Keratinocyte (primary cell): ENCODE measurements around the gene CYP1A1. TPM values are rescaled to one million over a fixed set of nuclear protein-coding genes. Genes with fewer than 3 reads are reported as not detected.

ENCODE experiments used
- DNase-seq: peaks from one replicate; pipeline ENCODE4 v3.0.0-alpha.2; 2011; ENCODE audit warnings: low read depth, missing footprints, low spot score
- FAIRE-seq: peaks from 2 replicates; lab custom pipeline; 2011; peaks lifted over from hg19 to GRCh38; lab: Jason Lieb, UNC
- H2AFZ ChIP-seq: 2 replicates; pipeline ENCODE4 v1.6.0; 2012; ENCODE audit warnings: low read length, control low read depth, inconsistent platforms; ENCODE audit not compliant: control insufficient read depth
- H3K27ac ChIP-seq: 2 replicates; pipeline ENCODE4 v1.5.1; 2011; ENCODE audit warnings: low read length; ENCODE audit not compliant: control insufficient read depth, insufficient read depth
- H3K27me3 ChIP-seq: 3 replicates; pipeline ENCODE4 v1.6.0; 2011; ENCODE audit warnings: low read length; ENCODE audit not compliant: control insufficient read depth, insufficient read depth; ENCODE audit errors: extremely low read depth
- H3K36me3 ChIP-seq, 2 experiments: 2 replicates in 1 of 2; 3 replicates in 1 of 2; pipeline ENCODE4 v1.5.1; 2011; ENCODE audit warnings: low read length in 2 of 2, mild to moderate bottlenecking in 1 of 2; ENCODE audit not compliant: control insufficient read depth in 2 of 2, insufficient read depth in 2 of 2; ENCODE audit errors: extremely low read depth in 1 of 2
- H3K4me1 ChIP-seq: 3 replicates; pipeline ENCODE4 v1.5.1; 2011; ENCODE audit warnings: low read length; ENCODE audit not compliant: control insufficient read depth, insufficient read depth; ENCODE audit errors: extremely low read depth
- H3K4me2 ChIP-seq: 3 replicates; pipeline ENCODE4 v1.6.0; 2011; ENCODE audit warnings: low read depth, low read length; ENCODE audit not compliant: control insufficient read depth, insufficient read depth; ENCODE audit errors: extremely low read depth
- H3K4me3 ChIP-seq, 3 experiments: fragments of 200-600 bp in 1 of 3; sonication (generic) in 1 of 3; 2 replicates in 2 of 3; 3 replicates in 1 of 3; pipeline ENCODE4 v1.5.1; 2011 to 2016; ENCODE audit warnings: low read length in 3 of 3, mild to moderate bottlenecking in 3 of 3, control low read depth in 2 of 3, inconsistent platforms in 1 of 3, low read depth in 1 of 3, mixed read lengths in 1 of 3, mixed run types in 1 of 3, moderate library complexity in 1 of 3; ENCODE audit not compliant: control insufficient read depth in 2 of 3, insufficient read depth in 2 of 3; ENCODE audit errors: extremely low read depth in 1 of 3
- H3K79me2 ChIP-seq: 2 replicates; pipeline ENCODE4 v1.6.0; 2012; ENCODE audit warnings: low read length; ENCODE audit not compliant: control insufficient read depth, insufficient read depth
- H3K9ac ChIP-seq: 3 replicates; pipeline ENCODE4 v1.6.0; 2011; ENCODE audit warnings: low read length; ENCODE audit not compliant: control insufficient read depth, insufficient read depth; ENCODE audit errors: extremely low read depth
- H3K9me1 ChIP-seq: 3 replicates; pipeline ENCODE4 v1.6.0; 2011; ENCODE audit warnings: low read length; ENCODE audit not compliant: control insufficient read depth, insufficient read depth; ENCODE audit errors: extremely low read depth
- H3K9me3 ChIP-seq: 2 replicates; pipeline ENCODE4 v1.5.1; 2012; ENCODE audit warnings: low read depth, low read length; ENCODE audit not compliant: control insufficient read depth
- H4K20me1 ChIP-seq: 3 replicates; pipeline ENCODE4 v1.6.0; 2011; ENCODE audit warnings: low read length; ENCODE audit not compliant: control insufficient read depth, insufficient read depth; ENCODE audit errors: extremely low read depth
- CTCF ChIP-seq, 3 experiments: IDR thresholded peaks in 1 of 3; conservative IDR thresholded peaks in 1 of 3; optimal IDR thresholded peaks in 1 of 3; 2 replicates in 2 of 3; 3 replicates in 1 of 3; pipeline versions ENCODE3 to v1.5.1; 2011; ENCODE audit warnings: low read length in 3 of 3, mild to moderate bottlenecking in 3 of 3, moderate library complexity in 2 of 3, control low read depth in 1 of 3, inconsistent platforms in 1 of 3; ENCODE audit not compliant: insufficient read depth in 2 of 3; ENCODE audit errors: extremely low read depth in 1 of 3
- EZH2 ChIP-seq: IDR thresholded peaks from one replicate; pipeline ENCODE4 v1.6.1; 2012; ENCODE audit warnings: inconsistent platforms, mild to moderate bottlenecking, low read length, moderate library complexity
- dilution Hi-C: fragments of 300-500 bp; cut with MboI; formaldehyde crosslinking; loops from one replicate; pipeline ENCODE4 v1.7.0; 2020; ENCODE audit warnings: low sequenced_read_pairs; ENCODE audit not compliant: extremely low pct_ligation_motif_present
- polyA plus RNA-seq, 5 experiments: library from polyadenylated mRNA; depleted of rRNA in 3 of 5; stranded (reverse) in 3 of 5; stranded (forward) in 1 of 5; unstranded in 1 of 5; fragments of >200 nt; gene quantifications; 1 replicate in 1 of 5; 2 replicates in 3 of 5; 3 replicates in 1 of 5; pipeline versions ENCODE4 v1.2.1 to v1.2.3, GENCODE V29; 2011 to 2012; ENCODE audit warnings: missing spikeins in 2 of 5, low read depth in 1 of 5, low replicate concordance in 1 of 5

CYP1A1 gene
- polyA plus RNA-seq, 1 donor (not counting 4 experiments of a cell fraction or from before 2014, with no cell fraction given), result 4.8 TPM

GRCh38 chr15:74758736-74759135, 33.4 kb upstream of the CYP1A1 start:
- DNase-seq, result no peak
- Histone ChIP-seq H3K9me1 (no peaks in the 10 kb centered on the region), H3K27me3 (no peaks in the 10 kb centered on the region), H3K4me1 (peaks cover 12% of the 10 kb centered on the region), H3K36me3 (no peaks in the 10 kb centered on the region), H3K4me3 (no peak overlapping the region), H3K27ac (no peak overlapping the region), H3K4me2 (no peak overlapping the region), H4K20me1 (no peaks in the 10 kb centered on the region), H3K9ac (no peak overlapping the region), H3K79me2 (no peaks in the 10 kb centered on the region), H3K9me3 (no peaks in the 10 kb centered on the region), H2AFZ (no peak overlapping the region)
- FAIRE-seq, result no peak
- TF ChIP-seq CTCF (optimal IDR thresholded peaks at IDR 0.05 in 1 of 3, IDR thresholded peaks at IDR 0.05 in 1 of 3, conservative IDR thresholded peaks at IDR 0.05 in 1 of 3; ENCODE audit: extremely low read depth in 1 of 3, insufficient read depth in 2 of 3, low read length in 3 of 3) (no peak), EZH2 (no peak)
- dilution Hi-C loops, result no loop called here

- no peaks in the 10 kb centered on the region for H3K36me3 ChIP-seq
- no peaks in the 10 kb centered on the region for H3K27me3 ChIP-seq
- FAIRE-seq (no peak), DNase-seq (no peak)
- H2AFZ ChIP-seq, result no peak overlapping the region
- no peaks in the 10 kb centered on the region for H4K20me1 ChIP-seq
- H3K4me2 ChIP-seq, result no peak overlapping the region
- dilution Hi-C loops, result no loop called here
- H3K9ac ChIP-seq, result no peak overlapping the region
- TF ChIP-seq CTCF (optimal IDR thresholded peaks at IDR 0.05 in 1 of 3, IDR thresholded peaks at IDR 0.05 in 1 of 3, conservative IDR thresholded peaks at IDR 0.05 in 1 of 3; ENCODE audit: extremely low read depth in 1 of 3, insufficient read depth in 2 of 3, low read length in 3 of 3), result no peak
- no peak for TF ChIP-seq EZH2
- H3K4me1 ChIP-seq, result peaks cover 11% of the 10 kb centered on the region
- H3K27ac ChIP-seq, result no peak overlapping the region
- no peaks in the 10 kb centered on the region for H3K9me1 ChIP-seq
- H3K79me2 ChIP-seq, result no peaks in the 10 kb centered on the region
- H3K4me3 ChIP-seq, result no peak overlapping the region
- H3K9me3 ChIP-seq, result no peaks in the 10 kb centered on the region
Measured at GRCh38 chr15:74754593-74755215, 29.4 kb upstream of the CYP1A1 start.
